ENCODE measurements around the gene COX7A1.

DNA sequence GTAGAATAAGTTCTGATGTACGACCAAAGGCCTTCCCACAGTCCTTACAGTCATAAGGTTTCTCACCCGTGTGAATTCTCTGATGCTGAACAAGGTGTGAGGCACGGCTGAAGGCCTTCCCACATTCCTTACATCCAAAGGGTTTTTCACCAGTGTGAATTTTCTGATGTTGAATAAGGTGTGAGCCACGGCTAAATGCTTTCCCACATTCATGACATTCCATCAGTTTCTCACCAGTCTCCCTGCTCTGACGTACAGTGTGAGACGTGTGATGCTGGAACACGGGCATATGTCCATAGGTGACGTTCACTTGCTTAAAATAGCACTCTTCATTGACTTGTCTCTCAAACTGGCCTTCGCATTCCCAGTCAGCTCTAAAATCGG lies 31.0 kb upstream of the COX7A1 start:
- TF ChIP-seq POLR2A (IDR thresholded peaks at IDR 0.05) (no peak), CTCF (IDR thresholded peaks at IDR 0.05 in 4 of 5, conservative IDR thresholded peaks at IDR 0.05 in 1 of 5) (no peak)
